HG02610 (cell line): ENCODE measurements around the gene RHCE.
"Not testable (repeated sequence)": the region's sequence is repeated elsewhere in the genome, so short reads cannot be mapped to it uniquely, and the experiment has no call there.

Experiments
- ATAC-seq: cut with Tn5 transposase; IDR thresholded peaks from one replicate; pipeline ENCODE4 v1.9.1; 2021; ENCODE audit warnings: mild to moderate bottlenecking, moderate library complexity; ENCODE audit not compliant: unreplicated experiment

Gene RHCE

DNA sequence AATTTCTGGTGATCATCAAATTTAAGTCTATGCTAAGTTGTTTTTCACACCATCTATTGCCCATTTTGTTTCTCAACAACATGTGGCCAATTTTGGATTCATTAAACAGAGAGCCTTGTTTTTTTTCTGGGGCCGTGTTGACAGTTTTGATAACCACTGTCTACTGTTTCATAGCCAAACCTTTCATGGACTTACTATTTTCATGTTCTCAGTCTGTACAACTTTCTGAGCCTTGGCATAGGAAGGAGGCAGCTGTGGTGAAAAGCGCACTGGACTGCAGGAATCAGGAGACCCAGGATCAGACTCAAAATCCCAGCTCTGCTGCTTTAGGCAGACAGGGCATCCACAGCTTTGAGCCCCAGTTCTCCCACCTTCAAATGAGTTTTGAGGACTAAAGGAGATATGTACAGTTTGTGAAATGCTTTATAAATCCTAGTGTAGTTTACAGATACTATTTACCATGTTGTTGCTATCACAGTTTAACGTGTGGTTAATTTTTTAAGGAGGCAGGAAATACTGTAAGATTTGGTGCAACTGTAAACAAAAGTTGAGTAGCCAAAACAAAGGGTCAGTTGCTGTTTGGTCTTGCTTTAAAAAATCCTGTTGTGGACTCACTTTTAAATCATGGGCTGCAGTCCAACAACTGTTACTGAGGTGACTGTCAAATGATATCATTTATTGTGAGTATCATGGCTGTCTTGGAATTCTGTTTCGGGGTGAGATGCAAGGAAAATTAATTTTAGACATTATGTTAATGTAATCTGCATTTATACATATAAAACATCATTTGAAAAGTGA, 13.0 kb upstream of the RHCE start:
- ATAC-seq: no peak

DNA sequence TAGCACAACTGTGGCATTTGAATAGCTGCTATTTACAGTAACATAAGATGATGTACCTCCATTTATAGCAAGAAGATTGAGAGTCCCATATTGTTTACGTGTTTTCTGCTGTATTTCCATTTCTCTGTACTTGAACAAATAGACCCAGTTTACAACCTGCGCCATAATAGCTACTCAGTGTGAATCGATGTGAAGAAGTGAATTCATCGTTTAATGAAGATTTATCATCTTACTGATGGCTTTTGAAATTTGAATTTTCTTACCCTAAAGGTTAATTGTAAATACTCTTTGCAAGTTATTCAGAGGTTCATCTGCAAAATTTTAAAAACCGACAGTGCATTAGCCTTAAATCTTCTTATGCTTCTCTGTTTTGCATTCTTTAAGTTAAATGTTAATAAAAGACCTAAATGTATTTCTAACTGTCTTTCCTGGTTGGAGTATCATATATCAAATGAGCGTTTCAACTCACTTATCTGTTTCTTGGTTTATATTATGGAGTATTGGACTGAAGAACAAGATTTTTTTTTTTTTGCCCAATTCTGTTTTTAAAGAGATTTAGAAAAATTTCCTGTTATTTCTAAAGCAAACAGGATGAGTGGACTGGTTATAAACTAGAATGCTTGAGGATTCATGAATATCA, 12.2 kb upstream of the RHCE start:
- no peak for ATAC-seq

DNA sequence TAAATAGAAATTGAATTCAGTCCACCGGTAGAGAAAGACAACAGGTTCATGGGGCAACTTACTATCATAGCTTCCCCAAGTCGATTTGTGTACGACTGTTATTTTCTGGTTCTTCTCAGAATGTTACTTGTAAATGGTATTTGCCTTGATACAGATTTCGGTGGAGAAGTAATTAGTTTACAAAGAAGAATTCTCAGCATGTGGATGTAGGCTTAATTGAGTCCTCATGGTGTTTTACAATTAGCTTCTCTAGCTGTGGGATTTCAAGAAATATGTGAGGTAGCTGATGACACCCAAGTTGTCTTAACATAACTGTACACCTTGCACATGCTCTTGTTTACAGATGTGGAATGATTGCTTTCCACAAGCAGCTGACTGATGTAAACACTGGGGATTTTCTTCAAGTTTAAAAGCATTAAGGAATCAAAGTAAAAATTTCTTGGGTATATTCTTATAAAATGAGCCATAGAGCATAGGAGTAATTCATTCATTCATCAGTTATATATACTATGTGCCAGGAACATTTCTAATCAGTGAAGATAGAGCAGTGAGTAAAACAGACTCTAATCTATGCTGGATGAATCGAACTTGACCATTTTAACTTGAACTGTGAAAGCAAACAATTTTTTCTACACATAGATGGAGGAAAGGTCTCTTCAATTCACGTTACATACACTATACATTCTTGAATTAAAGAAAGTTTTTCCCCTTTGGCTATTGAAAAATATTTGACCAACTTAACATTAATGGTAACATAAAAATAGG, 11.5 kb upstream of the RHCE start:
- no peak for ATAC-seq

DNA sequence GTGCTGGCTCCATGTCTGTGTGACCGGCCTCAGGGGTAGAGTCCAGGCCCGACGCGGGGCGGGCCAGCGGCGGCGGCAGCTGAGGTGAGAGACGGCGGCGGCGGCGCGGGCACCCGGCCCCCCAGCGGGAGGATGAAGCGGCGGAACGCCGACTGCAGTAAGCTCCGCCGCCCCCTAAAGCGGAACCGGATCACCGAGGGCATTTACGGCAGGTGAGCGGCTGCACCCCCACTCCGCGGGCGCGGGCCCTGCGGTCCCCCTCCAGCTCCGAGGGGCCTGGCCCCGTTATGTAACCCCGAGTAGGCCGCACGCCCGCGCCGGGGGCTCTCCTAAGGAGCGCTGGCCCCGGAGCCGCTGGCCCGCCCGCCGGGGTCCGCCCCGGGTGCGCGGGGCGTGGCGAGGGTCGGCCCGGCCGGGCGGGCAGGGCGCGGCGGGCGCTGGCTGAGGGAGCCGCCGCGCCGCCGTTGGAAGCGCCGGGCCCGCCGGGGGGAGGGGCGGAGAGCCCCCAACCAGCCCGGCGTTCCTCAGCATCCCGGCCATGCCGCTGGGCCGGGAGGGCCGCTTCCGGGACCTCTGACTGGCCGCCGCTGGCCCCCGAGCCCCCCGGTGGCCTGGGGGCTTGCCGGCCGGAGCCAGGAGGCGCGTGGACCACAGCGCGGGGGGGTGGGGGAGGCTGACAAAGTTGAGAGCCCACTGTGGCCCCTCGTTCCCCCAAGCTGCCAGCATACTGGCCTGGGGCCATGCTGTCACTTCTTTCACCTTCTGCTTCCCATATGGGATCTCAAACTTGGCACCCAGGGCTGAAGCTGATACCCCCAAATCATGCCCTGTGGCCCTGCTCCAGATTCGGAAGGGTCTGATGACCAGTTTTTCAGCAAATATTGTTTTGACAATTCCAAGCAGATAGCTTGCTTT, 10.6 kb upstream of the RHCE start:
- peak; percentile 2 for ATAC-seq

DNA sequence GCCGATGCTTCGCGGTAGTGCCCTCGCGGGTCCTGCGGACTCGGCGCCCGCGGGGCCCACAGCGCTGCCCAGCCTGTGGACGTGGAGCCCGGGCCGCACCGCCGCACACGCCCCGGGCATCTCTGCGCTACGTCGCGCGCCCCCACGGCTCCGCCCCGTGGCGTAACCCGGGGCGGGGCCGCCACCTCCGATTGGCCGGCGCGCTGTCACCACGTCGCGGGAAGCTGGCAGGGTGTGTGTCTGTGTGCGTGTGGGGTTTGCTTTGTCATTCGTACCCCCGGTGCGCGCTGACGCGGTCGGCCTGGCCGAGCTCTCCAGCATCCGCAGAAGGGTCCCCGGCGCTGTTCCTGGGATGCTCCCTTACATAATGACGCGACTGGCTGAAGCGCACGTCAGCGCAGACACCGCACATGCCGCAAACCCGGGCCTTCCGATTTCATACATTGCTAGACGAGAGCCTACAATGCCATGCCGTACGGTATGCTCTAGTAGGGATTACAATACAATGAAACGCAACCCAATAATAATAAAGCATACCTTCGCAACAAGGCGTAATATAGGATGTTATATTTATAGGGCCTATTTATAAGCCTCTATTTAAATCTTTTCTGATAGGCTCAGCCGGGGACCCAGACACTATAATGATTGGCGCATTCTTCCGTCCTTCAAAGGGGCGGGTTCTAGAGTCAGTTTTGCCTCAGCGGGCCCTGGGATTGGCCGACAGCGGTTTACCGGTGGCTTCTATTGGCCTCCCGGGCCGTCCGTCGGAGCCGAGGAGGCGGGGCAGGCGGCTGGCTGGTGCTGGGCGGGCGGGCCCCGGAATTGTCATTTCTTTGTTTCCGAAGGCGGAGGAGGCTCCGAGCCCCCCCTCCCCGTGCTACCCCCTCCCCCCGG, 9.7 kb upstream of the RHCE start, which contains the start of gene MACO1:
TSS of gene MACO1 (plus strand) at position 825 of the 894 bp plus-strand sequence. CDS start 202 bp downstream, outside the sequence.
- ATAC-seq: peak; percentile 87

DNA sequence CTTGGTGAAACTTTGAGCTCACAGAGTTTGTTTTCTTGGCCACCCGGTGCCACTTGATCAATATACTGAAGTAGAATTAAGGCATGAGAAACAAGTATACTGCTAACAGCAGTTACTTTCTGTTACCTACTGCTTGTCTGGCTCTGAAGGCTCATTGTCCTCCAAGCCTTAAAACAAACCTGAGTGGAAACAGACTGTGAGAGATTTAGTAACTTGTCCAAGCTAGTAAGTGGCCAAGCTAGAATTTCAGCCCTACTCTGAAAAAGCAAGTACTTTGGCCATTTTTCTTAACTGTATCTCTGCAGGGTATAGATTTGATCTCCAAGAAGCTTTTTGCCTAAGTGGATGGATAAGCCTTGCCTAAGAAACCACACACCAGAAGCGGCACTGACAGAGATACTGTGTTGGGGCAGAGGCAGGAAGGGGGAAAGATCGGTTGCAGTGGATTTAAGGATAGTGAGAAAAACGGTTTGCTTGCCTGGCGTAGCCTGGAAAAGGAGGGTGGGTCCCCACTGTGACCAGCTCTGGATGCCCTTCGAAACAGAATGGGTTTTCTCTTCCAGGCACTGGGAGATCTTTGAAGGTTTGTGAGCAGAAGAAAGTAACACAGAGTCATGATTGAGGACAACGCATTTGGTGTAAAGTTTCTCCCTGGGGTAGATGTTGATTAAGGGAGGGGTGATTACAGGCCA, 8.0 kb upstream of the RHCE start:
- ATAC-seq: no peak

DNA sequence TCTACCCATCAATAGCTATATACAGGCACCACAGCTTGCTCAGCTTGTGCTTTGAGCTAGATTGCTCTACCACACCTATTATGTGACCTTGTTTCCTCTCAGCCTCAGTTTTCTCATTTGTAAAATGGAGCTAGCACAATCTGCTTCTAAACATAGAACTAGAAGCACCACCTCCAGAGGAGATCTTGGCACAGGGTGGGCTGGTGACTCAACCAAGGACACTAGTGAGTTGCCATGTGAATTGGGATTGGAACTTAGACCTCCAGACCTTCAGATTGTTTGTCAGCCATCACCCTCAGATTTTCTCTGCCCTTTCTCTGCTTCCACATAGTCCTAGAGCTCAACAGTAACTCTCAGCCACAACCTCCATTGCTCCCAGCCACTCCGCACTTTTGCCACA, 7.1 kb upstream of the RHCE start:
- ATAC-seq: no peak

DNA sequence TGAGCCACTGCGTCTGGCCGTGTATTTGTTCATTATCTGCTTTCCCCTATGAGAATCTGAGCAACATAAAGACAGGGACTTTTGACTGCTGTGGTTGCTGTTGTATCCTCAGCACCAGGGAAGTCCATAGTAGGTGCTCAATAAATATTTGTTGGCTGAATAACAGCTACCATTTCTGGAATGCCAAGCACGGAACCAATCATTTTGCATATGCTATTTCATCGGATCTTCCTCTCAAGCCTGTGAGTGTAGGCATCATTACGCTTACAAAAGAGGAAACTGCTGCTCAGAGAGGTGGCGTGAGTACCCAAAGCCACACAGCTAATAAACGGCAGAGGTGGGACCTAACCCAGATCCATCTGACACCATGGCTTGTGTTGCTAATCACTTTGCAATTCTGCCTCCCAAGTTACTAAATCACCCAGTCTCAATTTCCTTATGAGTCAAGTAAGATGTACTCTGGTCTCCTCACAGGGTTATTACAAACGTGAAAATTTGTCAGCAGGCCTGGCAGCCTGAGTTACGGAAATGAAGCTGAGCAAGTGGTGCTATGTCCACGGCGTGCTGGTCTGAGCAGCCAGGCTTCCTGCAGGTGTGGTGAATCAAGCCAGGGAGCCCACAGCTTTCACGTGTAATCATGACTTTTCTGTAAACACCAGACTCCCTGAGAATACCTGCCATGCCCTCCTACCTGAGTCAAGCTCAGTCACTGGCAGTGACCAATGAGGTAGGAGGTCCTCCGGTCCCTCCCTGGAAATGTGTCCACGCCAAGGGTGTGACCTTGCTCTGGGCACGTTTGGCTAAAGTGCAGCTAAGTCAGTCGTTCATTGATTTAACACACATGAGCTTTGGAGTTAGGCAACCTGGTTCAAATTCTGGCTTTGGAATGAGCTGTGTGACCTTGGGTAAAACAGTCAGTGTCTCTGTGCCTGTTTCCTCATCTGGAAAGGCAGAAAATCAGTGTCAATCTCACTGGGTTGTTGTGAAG, 4.8 kb upstream of the RHCE start:
- no peak for ATAC-seq

DNA sequence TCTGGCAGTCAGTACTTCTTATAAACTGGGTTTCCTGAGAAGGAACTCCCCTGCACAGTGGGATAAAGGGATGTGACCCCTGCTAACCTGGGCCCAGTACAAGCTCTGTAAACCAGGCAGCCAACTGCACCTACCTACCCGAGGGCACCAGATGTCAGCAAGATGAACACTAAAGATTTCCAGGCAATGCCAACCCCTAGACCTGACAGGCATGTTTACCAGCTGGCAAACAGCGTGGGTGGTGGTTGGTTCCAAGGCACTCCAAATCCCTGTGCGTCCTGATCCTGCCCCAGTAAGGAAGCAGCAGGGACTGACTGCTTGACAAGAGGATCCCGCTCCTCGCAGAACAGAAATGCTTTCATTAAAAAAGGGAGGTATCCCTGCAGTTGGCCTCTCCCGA, 2.6 kb upstream of the RHCE start:
- ATAC-seq: not testable (repeated sequence)

DNA sequence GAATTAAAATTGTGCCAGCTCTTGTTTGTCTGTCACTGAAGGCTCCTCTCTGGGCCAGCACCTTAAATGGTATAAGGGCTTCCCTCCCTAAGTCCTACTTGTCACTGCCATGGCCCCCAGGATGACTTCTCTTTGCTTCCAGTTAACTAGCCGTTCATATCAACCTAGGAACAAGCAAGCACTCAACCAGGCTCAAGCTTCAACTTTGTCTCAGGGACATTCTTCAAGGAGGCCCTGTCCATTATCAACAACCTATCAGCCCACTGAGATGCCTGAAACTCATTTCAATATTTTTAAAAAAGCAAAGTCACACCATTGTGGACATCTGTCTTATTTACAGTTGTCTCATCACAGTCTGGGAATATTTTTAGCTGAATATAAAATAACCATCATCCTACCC, 1.3 kb downstream of the RHCE start:
- ATAC-seq: not testable (repeated sequence)

DNA sequence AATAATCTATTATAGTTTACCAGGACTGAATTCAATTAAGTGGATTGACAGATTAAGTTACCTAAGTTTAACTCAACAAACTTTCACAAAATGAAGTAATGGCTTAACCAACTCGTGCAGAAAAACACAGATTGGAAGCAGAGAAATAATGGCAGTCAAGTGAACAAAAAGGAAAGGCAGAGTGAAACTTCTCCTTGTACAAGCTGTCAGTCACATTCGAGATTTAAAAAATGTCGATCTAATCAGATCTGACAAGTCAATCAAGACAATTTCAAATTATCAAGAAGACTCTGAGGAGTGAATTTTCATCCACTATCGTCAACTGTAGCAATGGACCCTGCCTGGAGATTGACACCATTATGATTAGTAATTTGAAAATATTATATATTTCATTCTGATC, 3.3 kb downstream of the RHCE start:
- ATAC-seq: not testable (repeated sequence)

DNA sequence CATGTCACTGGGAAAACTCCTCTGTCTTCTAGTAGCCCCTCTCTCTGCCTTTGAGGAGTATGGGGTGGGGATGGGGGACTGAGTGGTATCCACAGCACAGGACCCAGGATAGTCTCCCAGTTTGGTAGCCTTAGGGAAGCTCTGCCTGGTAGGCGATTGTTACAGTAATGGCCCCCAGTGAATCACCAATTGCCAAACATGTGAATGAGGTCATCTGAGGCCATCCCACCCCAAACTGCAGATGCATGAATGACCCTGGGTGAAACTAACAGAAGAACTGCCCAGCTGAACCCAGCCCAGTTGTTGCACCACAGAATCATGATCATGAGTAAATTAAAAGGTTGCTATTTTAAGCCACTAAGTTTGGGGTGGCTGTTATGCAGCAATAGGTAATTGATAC, 6.0 kb downstream of the RHCE start:
- ATAC-seq: not testable (repeated sequence)

DNA sequence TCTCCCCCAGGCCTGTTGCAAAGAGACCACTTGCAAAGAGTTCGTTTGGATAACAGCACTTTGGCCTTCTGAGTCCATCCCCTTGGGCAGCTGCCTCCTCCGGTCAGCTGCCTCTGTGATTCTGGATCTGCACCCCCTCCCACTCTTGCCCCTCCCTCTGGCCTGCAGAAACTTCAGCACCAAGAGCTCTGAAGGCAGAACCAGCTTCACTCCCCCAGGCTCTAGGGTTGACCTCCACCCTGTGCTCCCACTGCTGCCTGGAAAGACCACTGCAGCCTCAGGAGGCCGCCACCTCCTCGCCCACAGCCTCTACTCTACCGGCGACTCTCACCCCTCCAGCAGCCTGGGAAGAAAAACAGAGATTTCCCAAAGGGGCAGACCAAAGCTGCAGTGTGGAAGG, 6.5 kb downstream of the RHCE start:
- not testable (repeated sequence) for ATAC-seq

DNA sequence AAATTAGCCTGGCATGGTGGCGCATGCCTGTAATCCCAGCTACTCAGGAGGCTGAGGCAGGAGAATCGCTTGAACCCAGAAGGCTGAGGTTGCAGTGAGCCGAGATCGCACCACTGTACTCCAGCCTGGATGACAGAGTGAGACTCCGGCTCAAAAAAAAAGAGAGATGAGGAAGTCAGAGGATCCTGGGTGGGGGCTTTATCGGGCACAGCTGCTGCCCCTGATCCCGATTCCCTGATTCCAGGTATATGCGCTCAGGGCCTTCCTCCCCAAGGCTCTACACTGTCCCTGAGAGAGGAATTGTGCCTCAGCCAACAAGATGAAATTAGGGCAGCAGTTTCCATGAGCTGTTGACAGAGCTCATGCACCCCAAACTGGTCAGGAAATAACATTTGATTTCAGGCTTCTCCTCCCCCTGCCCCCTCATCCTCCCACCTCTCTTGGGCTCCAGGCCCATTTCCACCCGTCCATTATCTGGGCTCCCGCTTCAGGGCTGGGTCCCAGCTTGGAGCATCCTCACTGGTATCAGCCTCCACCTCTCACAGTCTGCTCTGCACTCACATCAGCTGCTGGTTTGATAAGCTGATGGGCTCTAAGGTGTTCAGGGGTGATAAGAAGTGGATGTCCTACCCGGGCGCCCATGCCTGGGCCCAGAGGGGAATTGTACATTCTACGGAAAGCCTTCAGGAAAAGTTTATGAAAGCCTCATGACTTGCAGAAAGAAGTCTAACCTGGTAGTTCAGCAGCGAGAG, 7.6 kb downstream of the RHCE start:
- not testable (repeated sequence) for ATAC-seq

DNA sequence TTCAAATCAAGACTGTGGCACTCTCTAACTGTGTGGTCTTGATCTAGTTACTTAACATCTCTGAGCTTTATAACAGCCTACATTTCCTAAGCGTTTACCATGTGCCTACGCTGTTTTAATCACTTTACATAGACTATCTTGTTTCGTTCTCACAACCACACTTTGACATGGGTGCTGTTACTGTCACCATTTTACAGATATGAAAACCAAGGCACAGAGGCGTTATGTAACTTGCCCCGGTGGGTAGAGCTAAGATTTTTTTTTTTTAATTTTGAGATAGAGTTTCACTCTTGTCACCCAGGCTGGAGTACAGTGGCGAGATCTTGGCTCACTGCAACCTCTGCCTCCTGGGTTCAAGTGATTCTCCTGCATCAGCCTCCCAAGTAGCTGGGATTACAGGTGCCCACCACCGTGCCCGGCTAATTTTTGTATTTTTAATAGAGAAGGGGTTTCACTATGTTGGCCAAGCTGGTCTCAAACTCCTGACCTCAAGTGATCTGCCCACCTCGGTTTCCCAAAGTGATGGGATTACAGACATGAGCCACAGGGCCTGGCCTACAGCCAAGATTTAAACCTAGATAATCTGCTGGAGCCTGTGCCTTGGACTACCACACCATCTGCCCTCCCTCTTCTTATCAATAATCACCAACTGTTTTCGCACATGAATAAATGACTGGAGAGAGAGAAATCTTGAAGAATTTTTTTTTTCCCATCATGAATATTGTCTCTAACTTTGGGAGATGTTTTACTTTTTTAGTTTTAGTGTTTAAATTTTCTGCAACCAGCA, 10.8 kb downstream of the RHCE start:
- ATAC-seq: not testable (repeated sequence)

DNA sequence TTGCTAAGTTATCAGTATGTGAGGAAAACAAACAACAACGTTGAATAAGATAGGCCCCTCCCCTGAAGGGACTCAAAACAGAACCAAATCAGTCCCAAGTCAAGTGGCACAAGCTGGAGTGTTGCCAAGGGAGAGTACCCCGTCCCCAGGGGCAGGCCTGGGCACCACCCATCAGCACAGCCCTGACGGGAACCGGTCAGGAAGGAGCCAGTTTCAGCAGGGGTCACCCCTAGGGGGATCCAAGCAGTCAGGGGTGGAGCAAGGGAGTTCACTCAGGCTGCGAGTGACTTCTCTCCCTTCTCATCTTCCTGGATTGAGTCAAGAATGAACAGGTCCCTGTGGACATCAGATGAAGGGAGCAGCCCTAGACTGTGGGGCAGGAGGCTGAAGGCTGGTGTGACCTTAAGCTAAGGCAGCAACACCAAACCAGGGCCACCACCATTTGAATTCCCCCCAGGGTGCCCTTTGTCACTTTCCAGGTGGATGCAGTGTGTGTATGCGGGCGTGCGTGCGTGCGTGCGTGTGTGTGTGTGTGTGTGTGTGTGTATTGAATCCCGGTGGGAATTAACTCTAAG, 14.8 kb downstream of the RHCE start:
- not testable (repeated sequence) for ATAC-seq
